ENCODE measurements around the gene ZNF764.

GRCh38 chr16:30604316-30604947 is 46.3 kb upstream of the ZNF764 start:
- TF ChIP-seq EZH2 (IDR thresholded peaks at IDR 0.05; ENCODE audit: borderline replicate concordance, low read depth, low read length, severe bottlenecking): no peak
- TF ChIP-seq CTCF (IDR thresholded peaks at IDR 0.05; ENCODE audit: borderline replicate concordance, extremely low read depth, low read length, poor library complexity, severe bottlenecking): no peak

All from DND-41 (cell line).